Stimulated activated CD4-positive, alpha-beta T cell treated with anti-CD3 and anti-CD28 coated beads, Interleukin-4, amount 100 ng/mL, for 4 hours (primary cell): ENCODE data around the gene MYO18A.

Experiments
- DNase-seq, 2 experiments: peaks; one replicate each; pipeline ENCODE4 v3.0.0-alpha.2; 2020

MYO18A gene

GRCh38 chr17:29145289-29146073, 34.7 kb downstream of the MYO18A start:
- peak; percentile 55 to 69 for DNase-seq

- no peak for DNase-seq
Observed at GRCh38 chr17:29143894-29144293, 36.3 kb downstream of the MYO18A start.

- no peak for DNase-seq
Observed at GRCh38 chr17:29141514-29141876, 38.7 kb downstream of the MYO18A start.

- no peak for DNase-seq
Observed at GRCh38 chr17:29140631-29141513, 39.3 kb downstream of the MYO18A start.

- peak; percentile 75 to 82 for DNase-seq
Observed at GRCh38 chr17:29140051-29140621, 40.1 kb downstream of the MYO18A start.

GRCh38 chr17:29138971-29139691, 41.1 kb downstream of the MYO18A start:
- no peak for DNase-seq

- DNase-seq: peak; percentile 51 to 53
Observed at GRCh38 chr17:29138184-29138955, 41.8 kb downstream of the MYO18A start.

GRCh38 chr17:29136998-29137730, 43.0 kb downstream of the MYO18A start:
- no peak for DNase-seq

GRCh38 chr17:29135464-29135863, 44.7 kb downstream of the MYO18A start:
- DNase-seq: no peak

- DNase-seq: no peak
Observed at GRCh38 chr17:29133121-29133713, 47.0 kb downstream of the MYO18A start.

- DNase-seq: no peak
Observed at GRCh38 chr17:29131814-29132682, 48.1 kb downstream of the MYO18A start.

GRCh38 chr17:29129731-29130130, 50.5 kb downstream of the MYO18A start:
- DNase-seq: no peak

GRCh38 chr17:29127840-29128239, 52.4 kb downstream of the MYO18A start:
- no peak for DNase-seq

GRCh38 chr17:29126268-29126930, 53.8 kb downstream of the MYO18A start:
- DNase-seq: no peak

GRCh38 chr17:29125651-29126050, 54.5 kb downstream of the MYO18A start:
- no peak for DNase-seq

- DNase-seq: no peak
Observed at GRCh38 chr17:29124925-29125273, 55.3 kb downstream of the MYO18A start.

GRCh38 chr17:29124135-29124924, 55.9 kb downstream of the MYO18A start:
- peak in 1 of 2 experiments; percentile 26 for DNase-seq

- no peak for DNase-seq
Observed at GRCh38 chr17:29123111-29123510, 57.1 kb downstream of the MYO18A start.

GRCh38 chr17:29121442-29121841, 58.8 kb downstream of the MYO18A start:
- DNase-seq: no peak
